Bronchial epithelial cell (primary cell): Measurements from ENCODE around the gene THRB. TPM values are rescaled to one million over a fixed set of nuclear protein-coding genes. Genes with fewer than 3 reads are reported as not detected.

ENCODE experiments used
- DNase-seq: peaks from one replicate; pipeline ENCODE4 v3.0.0-alpha.2; 2010; ENCODE audit warnings: low read depth
- FAIRE-seq: peaks from 2 replicates; lab custom pipeline; 2011; peaks lifted over from hg19 to GRCh38; lab: Jason Lieb, UNC
- H3K27me3 ChIP-seq: 2 replicates; pipeline ENCODE4 v1.5.1; 2011; ENCODE audit warnings: low read length; ENCODE audit not compliant: control insufficient read depth, insufficient read depth
- H3K36me3 ChIP-seq: 2 replicates; pipeline ENCODE4 v1.5.1; 2011; ENCODE audit warnings: low read length; ENCODE audit not compliant: control insufficient read depth, insufficient read depth
- H3K4me3 ChIP-seq: 2 replicates; pipeline ENCODE4 v1.5.1; 2011; ENCODE audit warnings: mild to moderate bottlenecking, low read depth, low read length, control low read depth
- CTCF ChIP-seq: IDR thresholded peaks from 2 replicates; pipeline ENCODE4 v1.5.1; 2011; ENCODE audit warnings: mild to moderate bottlenecking, moderate library complexity, low read length, control low read depth, inconsistent platforms; ENCODE audit not compliant: insufficient read depth, severe bottlenecking
- total RNA-seq: library from RNA; depleted of rRNA; stranded (reverse); fragments of >200 nt; gene quantifications from 2 replicates; pipeline ENCODE4 v1.2.1, GENCODE V29; 2014

The THRB gene
- total RNA-seq, 1 donor from 2014 or later, result 7.6 TPM

- no peak for TF ChIP-seq CTCF
- FAIRE-seq, result no peak
These were observed 245.1 kb downstream of the THRB start for GRCh38 chr3:24249523-24249922.

GRCh38 chr3:24245056-24245455, 249.6 kb downstream of the THRB start:
- no peak overlapping the region for H3K4me3 ChIP-seq
- FAIRE-seq (no peak), DNase-seq (no peak)
- no peak for TF ChIP-seq CTCF
- no peaks in the 10 kb centered on the region for H3K36me3 ChIP-seq
- no peaks in the 10 kb centered on the region for H3K27me3 ChIP-seq

More at GRCh38 chr3:24249523-24249922, 245.1 kb downstream of the THRB start:
- Histone ChIP-seq H3K4me3 (no peak overlapping the region), H3K27me3 (no peaks in the 10 kb centered on the region), H3K36me3 (no peaks in the 10 kb centered on the region)
- DNase-seq, result peak; percentile 14

DNA sequence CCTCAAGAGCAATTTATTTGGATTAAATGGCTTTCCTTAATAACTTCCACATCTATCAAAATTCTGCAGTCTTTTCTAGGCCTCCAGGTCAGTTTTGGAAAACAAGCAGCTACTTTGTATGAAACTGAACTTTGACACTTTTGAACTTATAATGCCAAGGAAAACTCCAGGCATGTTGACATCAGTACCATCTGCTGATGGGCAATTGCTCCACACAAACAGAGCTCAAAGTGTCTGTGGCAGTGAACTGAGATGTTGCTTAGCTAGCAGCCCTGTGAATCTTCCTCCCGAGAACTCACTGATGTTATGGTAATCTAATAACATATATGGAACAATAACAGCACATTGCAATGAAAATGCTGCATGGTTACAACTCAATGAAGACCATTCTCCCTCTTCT, 250.2 kb downstream of the THRB start:
- no peak for FAIRE-seq
- Histone ChIP-seq H3K4me3 (no peak overlapping the region), H3K36me3 (no peaks in the 10 kb centered on the region), H3K27me3 (no peaks in the 10 kb centered on the region)
- no peak for DNase-seq
- TF ChIP-seq CTCF, result no peak

- peak; percentile 91 for DNase-seq
- TF ChIP-seq CTCF, result no peak
- Histone ChIP-seq H3K36me3 (no peaks in the 10 kb centered on the region), H3K27me3 (no peaks in the 10 kb centered on the region), H3K4me3 (no peak overlapping the region)
- no peak for FAIRE-seq
These were observed 252.5 kb downstream of the THRB start for GRCh38 chr3:24242012-24242698.

GRCh38 chr3:24240306-24240705, 254.3 kb downstream of the THRB start:
- H3K36me3 ChIP-seq, result no peaks in the 10 kb centered on the region
- H3K4me3 ChIP-seq, result no peak overlapping the region
- DNase-seq (no peak), FAIRE-seq (no peak)
- no peaks in the 10 kb centered on the region for H3K27me3 ChIP-seq
- TF ChIP-seq CTCF, result no peak
